ENCODE data around the gene UNC5B. TPM values are rescaled to one million over a fixed set of nuclear protein-coding genes. Genes with fewer than 3 reads are reported as not detected.

The UNC5B gene
- total RNA-seq, 4 donors from 2014 or later: 3.4 to 5.2 (median 3.9) TPM

DNA sequence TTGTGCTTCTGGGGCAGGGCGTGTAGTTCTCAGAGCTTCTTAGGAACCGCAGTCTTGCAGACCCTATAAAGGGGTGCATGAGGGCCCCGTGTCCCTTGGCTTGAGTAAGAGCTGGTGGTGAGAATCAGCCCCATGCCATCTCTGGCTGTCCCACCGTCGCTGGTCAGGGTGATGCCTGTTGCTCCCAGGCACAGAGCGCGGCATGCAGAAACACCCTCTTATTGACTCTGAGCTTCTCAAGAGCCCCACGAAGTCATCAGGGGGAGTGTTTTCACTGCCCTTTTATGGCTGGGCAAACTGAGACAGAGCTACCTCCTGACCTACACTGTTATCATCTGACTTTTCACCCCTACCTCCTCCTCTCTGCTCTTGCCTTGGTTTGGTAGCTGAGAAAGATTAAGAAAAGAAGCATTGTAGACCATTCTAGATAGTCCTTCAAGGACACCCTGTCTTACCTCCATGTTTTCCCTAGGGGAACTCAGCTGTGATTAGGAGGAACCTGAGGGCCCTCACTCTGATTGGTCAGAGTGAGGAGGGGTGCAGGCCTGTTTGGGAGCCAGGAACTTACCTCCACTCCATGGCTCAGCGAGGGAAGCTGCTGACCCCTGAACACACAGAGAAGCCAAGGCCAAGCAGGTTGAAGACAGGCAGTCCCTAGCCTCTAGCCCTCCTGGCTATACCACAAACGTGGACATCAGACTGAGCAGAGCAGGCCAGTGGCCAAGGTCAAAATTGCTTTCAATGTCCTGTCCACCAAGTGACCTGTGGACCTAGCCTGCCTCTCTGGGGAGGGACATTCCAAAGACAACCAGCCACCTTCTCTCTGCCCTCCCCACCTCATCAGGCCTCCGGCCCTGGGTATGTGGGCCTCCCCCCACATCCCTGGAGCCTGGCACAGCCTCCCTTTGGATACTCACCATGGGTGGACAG is 17.6 kb downstream of the UNC5B start:
- TF ChIP-seq, protein P1, sequence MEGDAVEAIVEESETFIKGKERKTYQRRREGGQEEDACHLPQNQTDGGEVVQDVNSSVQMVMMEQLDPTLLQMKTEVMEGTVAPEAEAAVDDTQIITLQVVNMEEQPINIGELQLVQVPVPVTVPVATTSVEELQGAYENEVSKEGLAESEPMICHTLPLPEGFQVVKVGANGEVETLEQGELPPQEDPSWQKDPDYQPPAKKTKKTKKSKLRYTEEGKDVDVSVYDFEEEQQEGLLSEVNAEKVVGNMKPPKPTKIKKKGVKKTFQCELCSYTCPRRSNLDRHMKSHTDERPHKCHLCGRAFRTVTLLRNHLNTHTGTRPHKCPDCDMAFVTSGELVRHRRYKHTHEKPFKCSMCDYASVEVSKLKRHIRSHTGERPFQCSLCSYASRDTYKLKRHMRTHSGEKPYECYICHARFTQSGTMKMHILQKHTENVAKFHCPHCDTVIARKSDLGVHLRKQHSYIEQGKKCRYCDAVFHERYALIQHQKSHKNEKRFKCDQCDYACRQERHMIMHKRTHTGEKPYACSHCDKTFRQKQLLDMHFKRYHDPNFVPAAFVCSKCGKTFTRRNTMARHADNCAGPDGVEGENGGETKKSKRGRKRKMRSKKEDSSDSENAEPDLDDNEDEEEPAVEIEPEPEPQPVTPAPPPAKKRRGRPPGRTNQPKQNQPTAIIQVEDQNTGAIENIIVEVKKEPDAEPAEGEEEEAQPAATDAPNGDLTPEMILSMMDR (IDR thresholded peaks at IDR 0.05): no peak
- ATAC-seq (ENCODE audit: low FRiP score): no peak
- DNase-seq (ENCODE audit: low spot score): no peak

DNA sequence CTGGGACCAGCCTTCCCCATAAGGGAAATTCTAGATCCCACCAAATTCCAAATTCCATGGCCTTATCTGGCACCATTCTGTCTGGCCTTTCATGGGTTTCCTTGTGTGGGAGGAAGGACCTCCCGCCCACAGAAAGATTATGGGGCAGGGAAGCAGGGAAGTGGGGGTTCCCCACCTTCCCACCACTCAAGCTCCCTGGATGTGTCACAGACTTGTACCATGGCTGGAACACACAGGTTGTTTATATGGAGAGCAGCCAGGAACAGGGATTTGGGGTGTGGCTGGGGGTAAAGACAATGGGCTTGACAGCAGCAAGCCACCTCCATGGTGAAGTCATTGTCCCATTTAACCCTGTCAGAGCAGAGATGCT is 18.3 kb downstream of the UNC5B start:
- DNase-seq (ENCODE audit: low spot score): no peak
- TF ChIP-seq, protein P1 (IDR thresholded peaks at IDR 0.05): no peak
- ATAC-seq (ENCODE audit: low FRiP score): no peak

DNA sequence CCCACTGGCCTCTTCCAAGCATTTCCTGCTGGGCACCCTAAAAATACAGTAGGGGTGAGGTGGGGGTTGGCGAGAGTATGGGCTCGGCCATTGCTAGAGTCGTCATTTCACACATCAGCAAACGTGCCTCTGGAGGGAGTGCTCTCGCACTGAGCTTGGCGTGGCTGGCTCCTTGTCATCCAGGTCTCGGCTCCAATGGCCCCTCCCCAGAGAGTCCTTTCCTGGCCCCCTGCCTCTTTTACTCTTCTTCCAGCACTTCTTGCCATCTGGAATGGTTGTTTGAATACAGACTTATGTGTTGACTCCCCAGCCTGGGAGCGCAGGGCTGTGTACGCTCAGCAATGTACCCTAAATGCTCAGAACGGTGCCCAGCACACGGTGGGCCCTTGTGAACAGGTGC is 18.8 kb downstream of the UNC5B start:
- no peak for ATAC-seq (ENCODE audit: low FRiP score)
- TF ChIP-seq, protein P1 (IDR thresholded peaks at IDR 0.05): no peak
- DNase-seq (ENCODE audit: low spot score): no peak

DNA sequence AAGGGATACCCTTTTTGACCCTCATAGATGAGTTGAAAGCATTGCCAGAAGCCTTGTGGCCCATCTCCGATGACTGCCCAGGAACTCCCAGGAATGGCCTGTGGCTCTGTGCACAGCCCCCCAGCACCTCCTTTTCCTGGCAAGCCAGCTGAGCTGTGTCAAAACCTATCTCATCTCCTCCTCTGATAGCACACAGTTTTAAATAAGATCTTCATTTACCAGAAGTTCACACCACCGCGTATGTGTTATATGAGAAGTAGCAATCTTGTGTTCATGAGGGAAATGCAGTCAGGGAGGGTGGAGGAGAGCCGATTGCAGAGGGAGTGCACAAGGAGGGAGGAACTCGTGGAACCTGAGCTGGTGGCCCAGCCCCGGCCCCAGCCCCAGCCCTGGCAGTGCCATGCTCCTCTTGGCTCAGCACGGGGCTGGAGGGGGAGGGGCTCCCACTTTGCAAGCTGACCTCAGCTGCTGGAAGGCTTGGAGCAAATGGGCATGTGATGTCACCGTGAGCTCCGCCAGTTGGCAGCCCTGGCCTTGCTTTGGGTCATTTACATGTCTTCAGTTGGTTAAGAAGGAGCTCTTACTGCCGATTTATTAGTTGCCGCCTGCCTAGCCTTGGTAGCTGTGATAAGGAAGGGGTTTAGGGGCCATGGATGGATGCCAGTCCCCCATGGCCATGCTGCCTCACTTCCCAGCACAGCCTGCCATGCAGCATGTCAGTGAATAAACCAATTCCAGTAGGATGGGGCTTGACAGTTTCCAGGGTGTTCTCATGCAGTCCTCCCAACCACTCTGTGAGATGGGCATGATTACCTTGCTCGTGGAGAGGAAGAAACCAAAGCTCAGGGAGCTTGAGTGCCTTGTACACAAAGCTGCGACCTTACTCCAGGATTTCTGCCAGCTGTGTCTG is 20.0 kb downstream of the UNC5B start:
- ATAC-seq (ENCODE audit: low FRiP score) (peak; percentile 29), DNase-seq (ENCODE audit: low spot score) (no peak)
- TF ChIP-seq, protein P1 (IDR thresholded peaks at IDR 0.05): no peak

DNA sequence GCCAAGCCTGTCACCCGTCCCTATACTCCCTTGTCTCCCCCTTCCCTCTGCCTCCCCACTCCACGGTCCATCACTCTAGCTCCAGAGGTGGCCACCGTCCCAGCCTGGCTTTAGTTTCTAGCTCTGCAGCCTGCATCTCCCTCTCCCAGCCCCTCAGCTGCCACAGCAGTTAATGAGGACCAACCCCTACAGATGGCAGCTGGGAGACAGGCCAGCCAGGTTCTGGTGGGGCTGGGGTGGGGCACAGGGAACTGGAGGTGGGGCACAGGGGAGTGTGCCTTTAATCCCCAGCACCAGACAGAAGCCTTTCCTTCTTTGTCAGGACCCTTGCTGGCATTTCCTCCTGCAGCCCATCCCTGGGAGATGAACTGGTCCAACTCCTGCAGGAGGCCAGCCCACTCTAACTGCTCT is 21.1 kb downstream of the UNC5B start:
- ATAC-seq (ENCODE audit: low FRiP score): no peak
- TF ChIP-seq, protein P1 (IDR thresholded peaks at IDR 0.05): no peak

DNA sequence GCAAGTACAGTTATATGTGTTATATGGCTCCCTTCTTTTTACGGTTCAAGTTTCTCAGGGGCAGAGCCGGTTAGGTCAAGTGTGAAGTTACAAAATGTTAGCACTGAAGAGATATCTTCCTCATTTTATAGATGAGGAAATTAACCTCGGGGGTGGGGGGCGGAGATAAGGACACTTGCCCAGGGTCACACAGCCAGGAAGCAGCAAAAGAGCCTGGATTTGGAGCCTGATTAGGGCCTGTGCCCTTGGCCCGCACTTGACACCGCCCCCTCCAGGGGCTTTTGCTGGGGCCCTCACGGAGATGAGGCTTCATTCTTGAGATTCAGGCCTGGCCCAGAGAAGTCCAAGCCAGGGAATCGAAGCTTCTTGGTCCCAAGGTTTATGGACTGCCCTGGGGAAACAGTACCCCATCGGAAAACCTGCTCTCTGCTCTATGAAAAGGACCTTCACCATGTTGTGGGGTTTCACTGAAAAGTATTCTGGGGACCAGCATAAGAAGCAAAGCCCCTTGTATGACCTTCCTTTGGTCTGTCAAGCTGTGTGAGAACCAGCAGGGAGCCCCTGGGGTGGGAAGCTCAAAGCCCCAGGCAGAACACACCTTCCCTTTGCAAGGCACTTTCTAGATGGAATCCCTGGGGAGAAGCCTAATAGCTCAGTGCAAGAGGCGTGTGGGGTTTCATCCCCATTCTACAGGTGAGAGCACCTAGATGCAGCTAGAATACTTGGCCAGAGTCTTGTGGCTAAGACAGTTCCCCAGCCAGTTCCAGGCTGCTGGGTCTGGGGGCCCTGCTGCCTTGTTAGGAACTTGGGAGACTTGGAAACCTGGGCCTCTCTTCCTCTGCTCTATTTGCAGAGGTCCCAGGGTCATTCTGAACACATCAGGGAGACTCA is 21.9 kb downstream of the UNC5B start:
- no peak for DNase-seq (ENCODE audit: low spot score)
- no peak for ATAC-seq (ENCODE audit: low FRiP score)

More for the DNA sequence above, 21.1 kb downstream of the UNC5B start:
- no peak for DNase-seq (ENCODE audit: low spot score)

More for the DNA sequence above, 21.9 kb downstream of the UNC5B start:
- TF ChIP-seq, protein P1 (IDR thresholded peaks at IDR 0.05): no peak

All from omental fat pad (tissue), 4 donors.